HG03066 (cell line): ENCODE results near the gene SPDYE2B.
A peak's percentile ranks its signal among the peaks of the same experiment; 100 is the strongest.
"Not testable (repeated sequence)": the region's sequence is repeated elsewhere in the genome, so short reads cannot be mapped to it uniquely, and the experiment has no call there.

ENCODE experiments used
- ATAC-seq: cut with Tn5 transposase; IDR thresholded peaks from one replicate; pipeline ENCODE4 v1.9.1; 2021; ENCODE audit warnings: low read depth; ENCODE audit not compliant: unreplicated experiment

SPDYE2B gene

DNA sequence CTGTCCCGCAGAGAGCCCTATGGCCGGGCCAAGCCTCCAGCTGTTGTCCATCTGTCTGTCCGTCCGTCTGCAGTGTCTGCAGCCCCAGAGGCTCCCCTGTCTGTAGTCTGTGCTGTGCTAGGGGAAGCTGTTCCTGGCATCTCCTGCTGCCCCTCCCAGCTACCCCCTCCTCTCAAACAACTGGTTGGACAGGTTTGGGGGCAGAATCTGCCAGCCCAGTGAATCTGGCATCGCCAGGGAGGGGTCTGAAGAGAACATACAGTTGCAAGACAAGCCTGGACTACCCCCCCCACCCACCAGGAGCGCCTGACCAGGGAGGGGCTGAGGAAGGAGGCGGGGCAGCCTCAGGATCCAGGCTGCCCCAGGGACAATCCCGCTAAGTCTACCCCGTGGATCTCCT lies 7.4 kb upstream of the SPDYE2B start, which contains the start of gene UPK3BL1:
UPK3BL1 (minus strand) TSS at position 101 of the 400 bp plus-strand sequence; CDS start at position 51, 50 bp downstream.
- ATAC-seq: not testable (repeated sequence)

DNA sequence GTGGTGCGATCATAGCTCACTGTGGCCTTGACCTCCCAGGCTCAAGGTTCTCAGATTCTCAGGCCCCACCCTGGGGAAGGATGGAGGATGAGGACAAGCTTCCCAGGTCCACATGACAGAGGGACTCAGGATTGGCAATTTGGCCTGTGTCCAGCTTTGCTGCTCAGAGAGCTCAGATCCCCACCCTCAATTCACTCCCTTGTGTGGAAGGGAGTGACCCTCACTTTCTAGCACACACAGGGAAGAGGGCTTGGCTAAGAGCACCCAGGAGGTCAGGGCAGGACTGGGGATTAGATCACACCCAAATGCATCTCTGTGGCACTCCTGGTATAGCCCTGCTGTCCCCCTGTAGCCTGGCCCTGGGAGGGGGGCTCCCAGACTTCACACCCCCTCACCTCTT lies 6.7 kb upstream of the SPDYE2B start:
- ATAC-seq: not testable (repeated sequence)

DNA sequence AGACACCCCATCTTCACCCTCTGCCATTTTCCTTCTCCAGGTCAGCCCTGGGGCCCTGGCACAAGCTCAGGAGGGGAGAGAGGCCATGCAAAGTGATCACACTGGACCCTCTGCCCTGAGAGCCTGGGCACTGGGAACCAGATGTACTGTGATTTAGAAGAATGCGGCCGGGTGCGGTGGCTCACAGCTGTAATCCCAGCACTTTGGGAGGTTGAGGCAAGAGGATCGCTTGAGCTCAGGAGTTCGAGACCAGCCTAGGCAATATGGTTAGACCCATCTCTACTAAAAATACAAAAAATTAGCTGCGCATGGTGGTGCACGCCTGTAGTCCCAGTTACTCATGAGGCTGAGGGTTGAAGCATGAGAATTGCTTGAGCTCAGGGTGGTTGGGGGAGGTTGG lies 2.3 kb upstream of the SPDYE2B start:
- not testable (repeated sequence) for ATAC-seq

DNA sequence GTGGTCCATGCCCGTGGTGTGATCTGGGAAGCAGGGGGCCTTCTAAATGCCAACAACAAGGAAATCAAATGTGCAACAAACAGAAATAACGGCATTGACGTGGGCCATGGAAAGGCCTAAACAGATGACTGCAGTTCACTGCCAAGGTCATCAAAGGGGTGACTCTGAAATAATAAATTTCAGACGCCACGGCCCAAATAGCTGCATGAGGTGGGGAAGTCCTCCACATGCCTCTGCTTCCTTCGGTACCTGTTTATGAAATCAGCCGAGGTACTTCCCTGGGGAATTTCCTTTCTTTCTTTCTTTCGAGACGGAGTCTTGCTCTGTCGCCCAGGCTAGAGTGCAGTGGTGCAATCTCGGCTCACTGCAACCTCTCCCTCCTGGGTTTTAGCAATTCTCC lies 14.6 kb downstream of the SPDYE2B start:
- not testable (repeated sequence) for ATAC-seq

DNA sequence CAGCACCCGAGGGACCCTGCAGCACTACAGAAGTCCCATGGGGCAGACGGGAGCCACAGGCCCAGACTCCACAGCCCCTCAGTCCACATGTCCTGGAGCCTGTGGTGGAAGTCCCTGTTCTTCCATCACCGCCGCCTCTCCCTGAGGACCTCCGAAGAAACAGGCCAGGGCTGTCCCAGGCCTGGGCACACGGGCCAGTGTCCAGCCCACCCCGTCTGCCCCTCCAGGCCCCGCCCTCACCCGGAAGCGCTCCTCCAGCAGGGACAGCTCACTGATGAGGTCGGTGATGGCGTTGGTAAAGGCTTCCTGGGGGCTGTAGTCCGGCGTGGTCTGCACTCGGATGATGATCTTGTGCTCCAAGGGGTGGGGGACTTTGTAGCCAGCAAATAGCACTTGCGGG lies 16.7 kb downstream of the SPDYE2B start:
- not testable (repeated sequence) for ATAC-seq

DNA sequence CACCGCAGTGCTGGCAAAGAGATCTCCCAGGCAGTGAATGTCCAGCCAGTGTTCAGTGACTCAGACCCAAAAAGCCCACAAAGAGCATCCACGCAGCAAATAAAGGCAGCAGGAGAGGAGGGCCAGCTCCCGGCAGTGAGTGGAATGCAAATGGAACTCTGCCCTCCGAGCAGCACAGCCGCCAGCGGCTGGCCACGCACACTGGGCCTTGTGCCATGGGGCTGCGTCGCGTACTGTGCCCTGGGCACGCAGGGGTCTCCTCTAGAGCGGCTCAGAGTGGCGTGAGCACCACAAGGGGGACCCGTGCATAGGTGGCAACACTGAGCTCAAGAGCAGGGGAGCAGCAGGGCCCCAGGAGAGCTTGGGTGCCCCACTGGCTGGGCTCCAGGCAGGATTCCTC lies 17.4 kb downstream of the SPDYE2B start:
- ATAC-seq: not testable (repeated sequence)

DNA sequence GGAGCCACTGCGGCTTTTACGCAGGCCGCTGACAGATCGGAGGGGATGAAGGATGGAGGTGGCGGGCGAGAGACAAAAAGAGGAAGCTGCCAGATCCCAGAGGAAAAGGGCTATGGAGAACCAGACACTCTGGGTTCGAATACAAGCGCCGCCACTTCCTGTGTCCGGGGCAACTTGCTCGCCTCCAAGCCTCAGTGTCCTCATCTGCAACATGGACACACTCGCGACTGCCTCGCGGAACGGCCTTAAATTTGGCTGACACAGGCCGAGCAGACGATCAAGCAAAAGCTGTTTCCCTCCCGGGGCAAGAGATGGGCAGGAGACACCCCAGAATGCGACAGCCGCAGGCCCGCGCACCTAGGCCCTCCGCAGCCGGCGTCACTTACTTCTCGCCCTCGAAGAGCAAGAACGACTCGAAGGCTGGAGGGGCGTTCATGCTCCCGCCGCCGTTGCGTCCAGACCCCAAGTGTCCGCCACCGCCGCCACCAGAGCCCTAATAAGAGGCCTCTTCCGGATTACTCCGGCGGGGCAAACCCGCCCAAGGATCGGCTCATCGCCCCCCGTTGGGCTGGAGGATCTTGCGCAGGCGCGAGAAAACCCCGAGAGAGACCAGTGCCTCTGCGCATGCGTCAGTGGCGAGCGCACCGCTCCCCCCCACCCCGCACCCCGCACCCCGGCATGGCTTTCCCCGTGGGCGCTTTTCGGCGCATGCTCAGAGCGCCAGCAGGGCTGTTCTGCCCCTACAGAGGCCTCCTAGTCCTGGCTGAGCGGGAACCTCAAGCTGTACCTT lies 21.2 kb downstream of the SPDYE2B start, which contains the start of gene POLR2J2:
POLR2J2 (minus strand) TSS at position 498 of the 790 bp plus-strand sequence; CDS start at position 436, 62 bp downstream.
- peak; percentile 69 for ATAC-seq

DNA sequence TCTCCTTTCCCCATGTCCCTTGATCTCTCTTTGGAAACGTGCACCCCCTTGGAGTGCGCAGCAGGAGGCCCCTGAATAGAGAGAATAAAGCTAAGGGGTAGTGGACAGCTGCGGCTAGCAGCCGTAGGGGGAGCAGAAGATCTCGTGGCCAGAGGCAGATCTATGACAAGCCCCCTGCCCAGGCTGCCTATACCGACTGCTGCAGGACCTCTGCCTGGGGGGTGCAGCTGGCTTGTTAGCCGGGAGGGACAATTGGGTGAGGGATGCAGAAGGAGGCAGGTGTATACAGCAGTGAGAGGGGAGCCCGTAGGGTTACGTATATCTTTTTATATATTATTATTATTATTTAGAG lies 21.8 kb downstream of the SPDYE2B start:
- peak; percentile 26 for ATAC-seq

DNA sequence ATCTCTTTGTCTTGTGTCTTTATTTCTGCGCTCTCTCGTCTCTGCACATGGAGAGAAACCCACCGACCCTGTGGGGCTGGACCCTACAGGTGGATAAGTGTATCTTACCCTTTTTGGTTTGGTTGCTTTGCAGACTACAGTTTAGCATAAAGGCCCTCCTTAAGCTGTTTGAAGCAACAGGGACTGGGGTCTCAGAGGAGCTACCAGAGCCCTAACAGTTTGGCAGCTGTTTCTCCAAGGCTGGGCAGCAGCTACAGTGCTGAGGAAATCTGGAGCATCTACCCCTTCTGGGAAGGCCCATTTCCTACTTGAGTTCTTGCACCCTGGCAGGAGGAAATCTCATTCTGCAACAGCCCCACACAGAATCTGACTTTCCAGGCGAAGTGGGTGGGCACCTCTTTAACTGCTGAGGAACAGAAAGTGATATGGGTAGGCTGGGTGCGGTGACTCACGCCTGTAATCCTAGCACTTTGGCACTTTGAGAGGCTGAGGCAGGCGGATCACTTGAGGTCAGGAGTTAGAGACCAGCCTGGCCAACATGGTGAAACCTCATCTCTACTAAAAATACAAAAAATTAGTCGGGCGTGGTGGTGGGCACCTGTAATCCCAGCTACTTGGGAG lies 23.4 kb downstream of the SPDYE2B start:
- not testable (repeated sequence) for ATAC-seq

DNA sequence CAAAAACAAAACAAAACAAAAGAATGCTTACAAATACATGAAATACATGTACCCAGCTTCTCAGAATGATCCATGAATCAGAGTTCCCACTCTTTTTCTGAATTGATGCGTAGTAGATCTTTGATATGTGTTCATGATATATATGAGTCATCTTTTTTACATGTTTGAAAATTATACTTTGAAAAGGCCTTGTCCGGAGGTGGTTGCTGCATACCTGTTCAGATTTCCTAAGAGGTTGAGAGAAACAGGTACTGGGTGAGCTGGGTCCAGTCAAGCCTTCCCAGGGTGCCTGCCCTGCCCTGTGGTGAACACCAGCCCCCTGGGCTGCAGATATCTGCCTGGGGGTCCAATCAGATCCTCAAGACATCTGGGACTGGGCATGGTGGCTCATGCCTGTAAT lies 25.4 kb downstream of the SPDYE2B start:
- not testable (repeated sequence) for ATAC-seq

DNA sequence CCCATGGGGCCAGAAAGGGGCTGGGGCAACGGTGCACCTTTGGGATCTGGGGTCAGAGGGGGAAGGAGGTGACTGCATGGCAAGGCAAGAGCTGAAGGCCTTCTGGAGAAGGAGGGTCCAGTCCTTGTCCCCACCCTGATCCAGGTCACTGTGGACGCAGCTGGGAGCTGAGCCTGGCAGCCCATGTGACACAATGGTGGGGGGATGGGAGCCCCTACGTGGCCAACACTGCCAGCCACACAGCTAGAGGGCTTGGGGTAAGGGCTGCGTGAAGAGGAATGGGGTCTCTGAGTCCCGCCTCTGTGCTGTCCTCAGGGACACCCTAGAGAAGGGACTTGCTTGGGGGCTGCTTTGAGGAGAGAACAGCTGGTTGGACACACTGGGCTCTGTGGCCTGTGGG lies 30.7 kb downstream of the SPDYE2B start:
- ATAC-seq: not testable (repeated sequence)

DNA sequence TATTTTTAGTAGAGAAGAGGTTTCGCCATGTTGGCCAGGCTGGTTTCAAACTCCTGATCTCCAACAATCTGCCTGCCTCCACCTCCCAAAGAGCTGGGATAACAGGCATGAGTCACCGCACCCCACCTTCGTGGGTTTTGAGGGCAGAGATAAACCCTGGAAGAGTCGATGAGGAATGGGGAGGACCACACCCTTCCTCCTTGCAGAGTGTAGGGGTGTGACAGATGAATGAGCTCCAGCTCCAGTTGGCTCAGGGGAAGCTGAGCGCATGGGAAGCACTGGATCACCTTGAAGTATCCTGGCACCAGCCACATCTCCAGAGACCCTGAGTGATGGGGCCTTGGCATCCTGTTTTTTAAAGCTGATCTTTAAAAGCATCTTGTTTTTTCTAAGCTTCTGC lies 32.4 kb downstream of the SPDYE2B start:
- not testable (repeated sequence) for ATAC-seq

DNA sequence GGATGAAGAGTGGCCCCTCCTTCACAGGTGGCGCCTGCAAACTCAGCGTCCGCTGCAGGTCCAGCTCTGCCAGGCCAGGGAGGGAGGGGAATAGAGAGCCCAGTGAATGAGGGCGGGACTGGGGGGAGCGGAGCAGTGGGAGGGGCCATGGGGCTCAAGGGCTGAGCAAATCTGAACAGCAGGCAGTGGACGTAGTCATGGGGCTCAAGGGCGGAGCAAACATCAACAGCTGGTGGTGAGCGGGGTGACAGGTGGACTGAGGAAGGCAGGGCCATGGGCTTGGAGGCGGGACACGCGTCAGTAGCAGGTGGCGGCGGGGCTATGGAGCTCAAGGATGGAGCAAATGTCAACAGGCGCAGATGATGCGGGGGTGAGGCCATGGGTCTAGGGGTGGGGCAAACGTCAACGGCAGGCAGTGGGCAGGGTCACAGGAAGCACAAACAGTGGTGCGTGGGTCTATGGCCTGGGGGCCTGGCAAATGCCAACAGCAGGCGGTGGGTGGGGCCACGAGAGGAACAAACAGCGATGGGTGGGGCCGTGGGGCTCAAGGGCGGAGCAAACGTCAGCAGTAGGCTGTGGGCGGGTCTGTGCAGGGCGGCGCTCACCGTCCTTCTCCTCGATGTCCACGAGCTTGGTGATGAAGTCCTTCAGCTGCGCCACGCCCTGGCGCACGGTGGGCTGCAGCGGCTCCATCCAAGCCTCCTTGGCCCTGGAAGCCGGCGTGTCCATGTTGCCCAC lies 38.3 kb downstream of the SPDYE2B start:
- ATAC-seq: peak; percentile 74

DNA sequence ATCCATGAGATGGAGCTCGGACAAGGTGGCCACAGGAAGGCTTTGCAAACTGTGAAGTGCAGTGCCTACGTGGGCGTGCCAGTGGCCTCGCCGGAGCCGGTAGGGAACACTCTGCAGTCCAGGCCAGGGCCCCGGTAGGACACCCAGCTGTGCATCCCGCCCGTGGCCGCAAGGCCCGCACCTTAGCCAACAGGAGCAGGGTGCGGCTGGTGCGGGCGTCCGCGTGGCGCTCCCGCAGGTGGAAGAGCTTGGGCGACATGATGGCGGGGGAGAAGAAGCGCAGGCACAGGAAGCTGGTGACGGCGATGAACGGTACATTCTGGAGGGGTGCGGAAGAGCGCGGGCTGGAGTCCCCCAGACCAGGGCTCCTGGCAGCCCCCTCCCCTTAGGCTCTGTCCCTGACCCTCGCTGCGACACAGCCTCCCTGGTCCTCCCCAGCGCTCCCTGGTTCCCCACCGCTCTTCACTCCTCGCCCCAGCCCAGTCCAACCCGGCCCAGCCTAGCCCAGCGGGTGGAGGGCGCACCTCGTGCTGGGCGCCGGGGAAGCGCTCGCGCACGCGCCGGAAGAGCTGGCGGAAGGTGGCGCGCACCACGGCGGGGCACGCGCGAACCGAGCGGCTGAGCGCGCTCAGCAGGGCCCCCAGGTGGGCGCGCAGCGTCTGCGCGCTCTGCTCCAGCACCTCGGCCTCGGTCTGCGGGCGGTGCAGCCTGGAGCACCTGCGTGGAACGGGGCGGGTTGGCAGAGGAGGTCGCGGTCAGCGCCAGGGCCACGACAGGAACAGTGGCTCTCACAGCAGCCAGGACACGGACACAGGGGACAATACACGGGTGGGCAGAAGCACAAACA lies 39.5 kb downstream of the SPDYE2B start:
- peak; percentile 51 for ATAC-seq

DNA sequence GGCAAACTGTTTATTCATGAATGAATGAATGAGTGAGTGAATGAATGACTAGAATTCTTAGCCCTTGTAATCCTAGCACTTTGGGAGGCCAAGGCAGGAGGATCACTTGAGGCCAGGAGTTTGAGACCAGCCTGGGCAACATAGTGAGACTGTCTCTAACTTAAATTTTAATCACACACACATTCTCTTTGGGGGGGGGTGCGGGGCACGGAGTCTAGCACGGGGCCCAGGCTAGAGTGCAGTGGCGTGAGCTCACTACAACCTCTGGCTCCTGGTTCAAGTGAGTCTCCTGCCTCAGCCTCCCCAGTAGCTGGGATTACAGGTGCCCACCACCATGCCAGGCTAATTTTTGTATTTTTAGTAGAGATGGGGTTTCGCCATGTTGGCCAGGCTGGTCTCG lies 40.5 kb downstream of the SPDYE2B start:
- not testable (repeated sequence) for ATAC-seq

DNA sequence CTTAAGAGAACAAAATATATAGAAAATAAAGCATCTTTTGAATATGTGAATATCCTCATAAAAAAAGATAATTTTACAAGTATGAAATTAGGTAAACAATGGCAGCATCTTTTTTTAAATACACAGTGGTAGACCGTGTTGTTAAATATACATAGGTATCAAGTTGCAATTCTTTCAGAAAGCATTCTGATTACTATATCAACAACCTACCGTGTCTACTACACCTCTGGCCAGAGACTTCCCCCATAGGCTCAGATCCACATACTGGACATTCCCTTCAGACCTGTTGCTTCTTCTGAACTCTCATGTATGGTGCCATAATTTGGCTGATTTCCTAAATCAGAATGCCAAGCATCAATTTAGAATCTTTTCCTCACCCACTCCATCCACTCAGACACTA lies 43.9 kb downstream of the SPDYE2B start:
- not testable (repeated sequence) for ATAC-seq

DNA sequence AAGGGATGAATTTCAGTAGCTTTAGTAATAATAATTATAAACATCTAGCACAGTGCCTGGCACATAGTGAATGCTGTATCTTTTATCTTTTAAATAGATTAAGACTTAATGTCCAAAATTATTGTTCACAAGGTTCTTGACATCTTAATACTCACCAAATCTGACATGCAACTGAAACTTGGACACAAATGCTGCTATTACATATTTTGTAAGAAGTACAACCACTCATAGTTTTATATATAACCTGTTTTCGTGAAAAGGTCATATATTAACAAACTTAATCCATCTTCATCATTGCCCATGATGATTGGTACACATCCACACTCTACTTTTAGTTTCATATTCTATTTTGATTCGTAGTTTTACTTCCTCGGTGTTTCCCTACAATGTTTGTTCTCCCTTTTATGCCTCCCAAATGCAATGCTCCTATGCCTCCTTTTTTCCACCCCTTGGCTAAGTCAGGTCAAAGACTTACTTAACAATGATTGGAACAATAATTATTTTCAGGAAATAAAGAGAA lies 45.0 kb downstream of the SPDYE2B start:
- ATAC-seq: not testable (repeated sequence)

DNA sequence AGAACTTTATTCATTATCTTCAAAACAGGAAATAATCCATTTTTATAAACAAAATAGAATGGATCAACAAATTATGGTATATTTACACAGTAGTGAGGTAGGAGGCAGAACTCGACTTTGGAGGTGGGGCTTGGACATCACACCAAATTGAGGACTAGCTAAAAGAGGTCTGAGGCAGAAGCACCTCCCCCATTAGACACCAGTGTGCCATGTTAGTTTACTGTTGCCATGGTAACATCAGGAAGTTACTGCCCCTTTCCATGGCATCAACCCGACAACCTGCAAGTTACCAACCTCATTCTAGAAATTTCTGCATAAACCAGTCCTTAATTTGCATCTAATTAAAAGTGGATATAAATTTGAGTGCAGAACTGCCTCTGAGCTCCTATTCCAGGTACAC lies 45.9 kb downstream of the SPDYE2B start:
- ATAC-seq: not testable (repeated sequence)

DNA sequence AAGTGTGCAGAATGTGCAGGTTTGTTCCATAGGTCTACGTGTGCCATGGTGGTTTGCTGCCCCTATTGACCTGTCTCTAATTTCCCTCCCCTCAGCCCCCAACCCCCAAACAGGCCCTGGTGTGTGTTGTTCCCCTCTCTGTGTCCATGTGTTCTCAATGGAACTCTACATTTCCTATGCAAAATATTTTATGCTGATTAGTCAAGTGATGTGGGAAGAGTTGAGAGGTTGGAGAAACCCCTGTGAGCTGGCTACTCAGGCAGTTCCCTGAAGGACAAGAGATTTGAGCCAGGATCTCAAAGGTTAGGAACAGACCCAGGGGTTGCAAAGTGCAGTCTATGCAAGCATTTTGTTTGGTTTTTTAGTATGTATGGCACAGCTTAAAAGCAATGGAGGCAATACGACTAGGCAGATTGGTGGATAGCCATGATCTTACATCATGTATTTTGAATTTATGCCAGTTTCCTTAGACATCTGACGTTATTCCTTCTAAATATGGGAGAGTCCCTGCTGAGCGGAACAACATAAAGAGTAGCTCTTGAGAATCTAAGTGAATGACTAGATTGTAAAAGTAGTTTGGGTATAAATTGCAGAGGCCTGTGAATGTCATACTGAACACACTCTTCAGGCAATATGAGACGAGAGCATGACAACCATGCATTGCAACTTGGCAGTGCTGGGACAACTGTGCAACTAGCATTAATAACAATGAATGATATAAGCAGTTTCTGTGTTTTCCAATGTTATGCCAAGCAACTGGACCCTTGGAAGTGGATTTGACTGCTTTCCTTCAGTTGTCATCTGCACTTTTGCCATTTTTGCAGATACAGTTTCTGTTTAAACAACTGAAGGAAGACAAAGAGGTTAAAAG lies 47.8 kb downstream of the SPDYE2B start:
- ATAC-seq: not testable (repeated sequence)
